Colon (tissue), 2 donors: Measurements from ENCODE around the gene AGXT.
"Not testable (repeated sequence)": the region's sequence is repeated elsewhere in the genome, so short reads cannot be mapped to it uniquely, and the experiment has no call there.

ENCODE experiments used
- FAIRE-seq: peaks from 2 replicates; lab custom pipeline; 2012; peaks lifted over from hg19 to GRCh38; lab: Jason Lieb, UNC
- donor health status: control.
- donor health status: control.

AGXT gene

DNA sequence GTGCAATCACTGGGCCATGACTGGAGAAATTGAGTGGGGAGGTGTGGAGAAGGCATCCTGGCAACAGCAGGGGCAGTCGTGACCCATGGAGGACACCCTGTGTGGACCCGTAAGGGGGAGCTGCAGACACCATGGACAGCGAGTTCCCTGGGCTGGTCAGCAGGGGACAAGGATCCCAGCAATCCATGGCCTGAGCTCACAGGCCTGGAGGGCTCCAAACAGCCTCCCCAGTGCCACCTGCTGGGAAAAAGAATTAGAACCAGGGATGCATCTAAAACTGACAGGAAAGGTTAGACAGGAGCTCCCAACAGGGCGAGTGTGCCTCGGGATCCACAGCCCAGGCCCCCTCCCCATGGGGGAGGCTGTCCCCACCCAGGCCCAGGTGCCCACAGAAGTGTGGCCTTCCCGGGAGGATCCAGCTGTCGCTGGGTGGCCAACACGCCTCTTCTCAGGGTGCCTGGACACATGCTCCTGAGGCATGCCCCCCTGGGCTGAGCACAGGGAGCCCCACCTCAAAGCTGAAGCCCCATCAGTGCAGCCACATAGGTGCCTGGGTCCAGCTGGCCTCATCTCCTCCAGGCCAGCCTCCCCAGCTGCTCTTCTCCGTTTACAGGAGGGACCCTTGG, 28.1 kb upstream of the AGXT start:
- no peak for FAIRE-seq

DNA sequence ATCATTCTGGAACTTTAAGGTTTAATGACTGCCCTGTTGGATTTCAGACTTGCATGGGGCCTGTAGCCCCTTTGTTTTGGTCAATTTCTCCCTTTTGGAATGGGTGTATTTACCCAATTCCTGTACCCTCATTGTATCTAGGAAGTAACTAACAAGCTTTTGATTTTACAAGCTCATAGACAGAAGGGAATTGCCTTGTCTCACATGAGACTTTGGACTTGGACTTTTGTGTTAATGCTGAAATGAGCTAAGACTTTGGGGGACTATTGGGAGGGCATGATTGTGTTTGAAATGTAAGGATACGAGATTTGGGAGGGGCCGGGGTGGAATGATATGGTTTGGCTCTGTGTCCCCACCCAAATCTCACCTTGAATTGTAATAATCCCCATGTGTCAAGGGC, 22.3 kb upstream of the AGXT start:
- not testable (repeated sequence) for FAIRE-seq

DNA sequence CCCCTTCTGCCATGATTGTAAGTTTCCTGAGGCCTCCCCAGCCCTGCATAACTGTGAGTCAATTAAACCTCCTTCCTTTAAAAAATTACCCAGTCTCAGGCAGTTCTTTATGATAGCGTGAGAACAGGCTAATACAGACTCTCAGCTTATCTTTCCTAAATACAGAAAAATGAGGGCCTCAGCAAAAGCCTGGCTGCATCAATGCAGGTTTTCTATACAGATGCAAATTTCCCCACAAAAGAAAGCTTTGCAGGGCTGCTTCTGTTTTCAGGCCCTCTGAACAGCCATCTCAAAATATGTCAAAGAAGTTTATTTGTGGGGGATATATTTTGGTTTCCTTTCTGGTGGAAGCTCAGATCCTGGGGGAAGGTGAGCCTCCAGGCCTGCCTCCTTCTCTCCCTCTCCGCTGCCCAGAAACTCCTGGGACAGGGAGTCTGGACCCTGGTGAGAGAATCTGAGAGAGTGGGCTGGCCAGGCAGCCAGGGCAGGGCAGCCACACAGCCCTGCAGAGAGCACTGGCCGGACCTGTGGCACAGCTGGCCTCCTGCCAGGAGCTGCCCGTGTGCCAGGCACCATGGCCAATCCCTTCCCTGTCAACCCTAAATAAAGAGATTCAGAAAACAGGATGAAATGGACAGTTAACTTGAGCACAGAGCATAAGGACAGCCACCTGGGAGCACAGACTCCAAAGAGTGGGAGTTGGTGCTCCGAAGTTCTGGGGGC, 21.6 kb upstream of the AGXT start:
- no peak for FAIRE-seq

DNA sequence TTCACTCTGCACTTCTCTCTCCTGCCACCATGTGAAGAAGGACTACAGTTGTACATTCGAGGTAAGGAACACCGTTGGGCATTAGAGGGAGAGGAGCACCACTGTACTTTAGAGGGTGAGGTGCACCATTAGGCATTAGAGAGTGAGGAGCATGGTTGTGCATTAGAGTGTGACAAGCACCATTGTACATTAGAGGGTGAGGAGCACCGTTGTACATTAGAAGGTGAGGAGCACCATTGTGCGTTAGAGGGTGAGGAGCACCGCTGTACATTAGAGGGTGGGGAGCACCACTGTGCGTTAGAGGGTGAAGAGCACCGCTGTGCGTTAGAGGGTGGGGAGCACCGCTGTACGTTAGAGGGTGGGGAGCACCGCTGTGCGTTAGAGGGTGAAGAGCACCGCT, 20.8 kb upstream of the AGXT start:
- no peak for FAIRE-seq

DNA sequence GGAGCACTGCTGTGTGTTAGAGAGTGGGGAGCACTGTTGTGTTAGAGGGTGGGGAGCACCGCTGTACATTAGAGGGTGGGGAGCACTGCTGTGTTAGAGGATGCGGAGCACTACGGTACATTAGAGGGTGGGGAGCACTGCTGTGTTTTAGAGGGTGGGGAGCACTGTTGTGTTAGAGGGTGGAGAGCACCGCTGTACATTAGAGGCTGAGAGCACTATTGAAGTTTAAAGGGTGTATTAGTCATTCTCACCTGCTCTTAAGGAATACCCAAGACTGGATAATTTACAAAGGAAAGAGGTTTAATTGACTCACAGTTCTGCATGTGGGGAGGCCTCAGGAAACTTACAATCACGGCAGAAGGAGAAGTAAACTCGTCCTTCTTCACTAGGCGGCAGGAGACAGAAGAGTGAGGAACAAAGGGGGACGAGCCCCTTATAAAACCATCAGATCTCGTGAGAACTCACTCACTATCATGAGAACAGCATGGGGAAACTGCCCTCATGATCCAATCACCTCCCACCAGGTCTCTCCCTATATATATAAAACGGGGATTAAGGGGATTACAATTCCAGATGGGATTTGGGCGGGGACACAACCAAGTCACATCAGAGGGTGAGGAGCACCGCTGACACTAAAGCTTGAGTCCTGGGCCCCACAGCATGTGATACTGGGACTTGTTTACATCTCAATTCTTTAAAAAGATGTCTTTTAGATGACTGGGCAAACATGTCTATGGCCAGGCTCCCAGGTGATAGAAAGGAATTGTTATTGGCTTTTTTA, 19.5 kb upstream of the AGXT start:
- no peak for FAIRE-seq

DNA sequence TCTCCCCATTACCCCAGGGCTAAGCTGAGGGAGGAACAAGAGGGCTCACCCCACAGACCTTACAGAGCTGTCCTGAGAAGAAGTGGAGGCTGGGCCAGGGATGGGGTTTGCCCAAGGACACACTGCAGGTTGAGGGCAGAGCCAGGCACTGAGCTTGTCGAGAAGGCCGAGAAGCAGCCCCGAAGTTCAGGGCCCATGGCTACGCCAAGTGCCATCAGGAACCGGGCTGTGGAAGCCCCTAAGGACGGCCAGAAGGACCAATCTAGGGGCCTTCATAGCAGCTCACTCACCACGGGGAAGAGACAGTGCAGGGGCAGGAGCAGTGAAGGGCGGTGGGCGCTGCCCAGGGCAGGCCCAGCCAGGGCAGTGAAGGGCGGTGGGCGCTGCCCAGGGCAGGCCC, 18.6 kb upstream of the AGXT start:
- no peak for FAIRE-seq

DNA sequence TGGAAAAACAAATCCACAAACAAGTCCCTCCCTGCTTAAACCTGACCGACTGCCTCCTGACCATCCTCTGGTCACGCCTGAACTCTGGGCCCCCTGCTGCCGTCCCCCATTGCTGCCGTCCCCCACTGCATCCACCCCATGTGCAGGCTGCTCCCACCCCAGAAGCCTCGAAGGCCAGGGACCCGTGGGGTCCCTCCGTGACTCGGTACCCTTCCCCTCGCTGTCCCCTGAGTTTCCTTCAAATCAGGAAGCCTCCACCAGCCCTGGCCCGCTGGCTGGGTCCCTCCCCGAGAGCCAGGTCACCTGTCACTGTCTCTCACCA, 17.9 kb upstream of the AGXT start:
- no peak for FAIRE-seq

DNA sequence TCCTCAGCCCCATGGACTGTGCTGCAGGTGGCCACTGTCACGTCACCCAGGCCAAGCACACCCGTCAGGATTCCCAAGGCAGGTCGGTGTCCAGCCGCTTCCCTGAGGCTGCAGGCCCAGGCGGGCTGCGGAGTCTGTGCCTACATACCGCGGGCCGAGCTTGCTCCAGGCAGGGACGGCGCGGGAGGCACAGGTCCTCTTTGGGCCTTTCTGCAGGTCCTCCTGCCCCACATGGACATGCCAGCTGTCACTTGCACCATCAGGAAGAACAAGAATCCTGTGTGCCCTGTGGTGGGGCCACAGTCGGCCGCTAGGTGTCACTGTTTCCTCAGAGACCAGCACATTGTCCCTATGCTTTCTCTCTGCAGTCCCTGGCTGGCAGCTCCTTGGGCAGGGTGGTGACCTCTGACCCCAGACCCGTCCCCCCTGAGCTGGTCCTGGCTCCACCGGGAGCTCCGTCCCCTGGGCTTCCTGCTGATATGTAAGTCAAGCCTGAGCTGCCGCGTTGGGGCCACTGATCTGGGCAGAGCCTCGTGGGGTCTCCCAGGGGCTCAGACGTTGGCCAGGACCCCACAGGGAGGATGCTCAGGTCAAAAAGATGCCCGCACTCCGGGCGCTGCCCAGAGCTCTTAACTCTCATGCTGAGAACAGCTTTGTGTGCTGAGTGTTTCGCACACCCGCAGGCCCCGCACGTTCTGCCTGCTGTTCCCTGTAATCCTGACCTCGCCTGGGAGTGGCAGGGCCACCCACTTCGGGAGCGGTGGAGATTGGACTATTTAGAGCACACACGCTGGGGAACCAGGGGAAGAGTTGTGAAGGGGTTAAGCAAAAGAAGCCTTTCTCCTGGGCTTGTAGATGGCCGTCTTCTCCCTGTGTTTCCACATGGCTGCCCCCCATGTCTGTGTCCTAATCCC, 17.3 kb upstream of the AGXT start:
- FAIRE-seq = no peak

DNA sequence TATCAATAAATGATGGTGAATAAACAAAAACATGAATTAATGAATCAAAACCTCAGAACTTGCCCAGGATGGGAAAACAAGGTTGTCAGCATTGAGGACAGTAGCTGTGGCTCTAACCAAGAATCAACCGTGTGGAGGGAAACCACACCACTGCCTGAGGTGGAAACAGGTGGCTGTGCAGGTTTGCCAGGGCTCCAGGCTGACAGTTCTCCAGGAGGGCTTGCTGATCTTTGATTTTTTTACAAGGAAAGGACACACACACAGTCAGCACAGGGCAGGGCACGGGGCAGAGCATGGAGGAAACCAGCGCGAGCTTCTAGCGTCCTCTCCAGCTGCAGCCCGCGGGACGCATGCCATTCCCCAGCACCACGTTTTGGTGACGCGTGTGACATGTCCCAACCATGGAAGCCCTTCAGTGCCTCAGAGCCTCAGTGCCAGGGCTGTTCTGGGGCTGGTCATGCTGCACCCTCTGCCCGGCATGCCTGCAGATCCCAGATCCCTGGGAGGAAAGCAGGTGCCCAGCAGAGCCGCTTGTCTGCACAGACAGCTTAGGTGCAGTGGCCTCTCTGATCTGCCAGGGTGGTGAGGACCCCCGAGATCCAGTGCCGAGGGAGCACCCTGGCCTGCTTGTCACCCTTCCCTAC, 15.8 kb upstream of the AGXT start:
- no peak for FAIRE-seq

DNA sequence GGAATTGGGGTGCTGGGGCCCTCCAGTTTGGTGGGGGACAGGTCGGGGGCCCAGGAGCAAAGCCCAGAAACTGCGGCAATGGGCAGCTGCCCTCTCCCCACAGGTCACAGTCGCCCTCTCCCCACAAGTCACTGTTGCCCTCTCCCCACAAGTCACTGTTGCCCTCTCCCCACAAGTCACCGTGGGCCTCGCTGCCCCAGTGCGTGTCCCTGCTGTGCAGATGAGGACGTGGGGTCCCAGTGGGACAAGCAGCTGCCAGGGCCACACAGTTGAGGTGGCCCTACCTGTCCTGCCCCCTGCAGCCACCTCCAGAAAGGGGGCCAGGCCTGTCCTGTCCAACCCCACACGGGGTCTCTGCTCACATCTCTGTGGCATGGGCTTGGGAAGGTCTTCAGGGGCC, 13.0 kb upstream of the AGXT start:
- FAIRE-seq = no peak

DNA sequence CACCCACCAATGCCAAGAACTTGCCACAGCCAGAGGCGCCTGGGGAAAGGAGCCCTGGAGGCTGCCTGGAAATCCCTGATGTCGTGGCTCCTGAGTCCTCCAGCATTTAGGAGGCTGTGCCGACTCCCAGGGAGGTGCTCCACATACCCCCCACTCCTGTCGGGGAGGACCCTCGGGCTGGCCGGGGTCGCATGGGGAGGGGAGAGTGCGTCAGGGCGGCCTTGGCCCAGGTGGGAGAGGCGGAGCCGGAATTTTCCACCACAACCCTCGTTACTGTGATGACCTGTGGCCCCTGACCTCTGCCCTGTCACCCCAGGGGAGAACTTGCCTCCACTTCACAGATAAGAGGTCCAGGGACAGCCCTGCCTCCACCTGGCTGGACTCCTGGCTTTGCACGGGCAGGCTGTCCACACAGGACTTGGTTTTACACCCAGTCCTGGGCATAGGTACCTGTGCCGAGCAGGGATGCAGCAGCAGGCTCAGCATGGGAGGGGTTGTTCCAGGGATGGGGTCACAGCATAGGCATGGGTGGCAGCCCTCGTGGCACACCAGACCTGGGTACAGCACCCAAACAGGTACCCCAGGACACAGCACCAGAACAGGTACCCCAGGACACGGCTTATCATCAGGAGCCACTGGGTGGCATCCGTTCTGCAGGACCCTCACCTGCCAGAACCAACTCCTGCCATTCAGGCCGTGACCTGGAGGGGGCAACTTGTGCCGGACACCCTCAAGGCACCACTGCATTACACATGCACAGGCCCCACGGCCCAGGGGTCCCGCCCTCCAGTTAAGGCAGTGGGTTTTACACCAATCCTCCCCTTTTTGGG, 12.3 kb upstream of the AGXT start:
- FAIRE-seq = no peak

DNA sequence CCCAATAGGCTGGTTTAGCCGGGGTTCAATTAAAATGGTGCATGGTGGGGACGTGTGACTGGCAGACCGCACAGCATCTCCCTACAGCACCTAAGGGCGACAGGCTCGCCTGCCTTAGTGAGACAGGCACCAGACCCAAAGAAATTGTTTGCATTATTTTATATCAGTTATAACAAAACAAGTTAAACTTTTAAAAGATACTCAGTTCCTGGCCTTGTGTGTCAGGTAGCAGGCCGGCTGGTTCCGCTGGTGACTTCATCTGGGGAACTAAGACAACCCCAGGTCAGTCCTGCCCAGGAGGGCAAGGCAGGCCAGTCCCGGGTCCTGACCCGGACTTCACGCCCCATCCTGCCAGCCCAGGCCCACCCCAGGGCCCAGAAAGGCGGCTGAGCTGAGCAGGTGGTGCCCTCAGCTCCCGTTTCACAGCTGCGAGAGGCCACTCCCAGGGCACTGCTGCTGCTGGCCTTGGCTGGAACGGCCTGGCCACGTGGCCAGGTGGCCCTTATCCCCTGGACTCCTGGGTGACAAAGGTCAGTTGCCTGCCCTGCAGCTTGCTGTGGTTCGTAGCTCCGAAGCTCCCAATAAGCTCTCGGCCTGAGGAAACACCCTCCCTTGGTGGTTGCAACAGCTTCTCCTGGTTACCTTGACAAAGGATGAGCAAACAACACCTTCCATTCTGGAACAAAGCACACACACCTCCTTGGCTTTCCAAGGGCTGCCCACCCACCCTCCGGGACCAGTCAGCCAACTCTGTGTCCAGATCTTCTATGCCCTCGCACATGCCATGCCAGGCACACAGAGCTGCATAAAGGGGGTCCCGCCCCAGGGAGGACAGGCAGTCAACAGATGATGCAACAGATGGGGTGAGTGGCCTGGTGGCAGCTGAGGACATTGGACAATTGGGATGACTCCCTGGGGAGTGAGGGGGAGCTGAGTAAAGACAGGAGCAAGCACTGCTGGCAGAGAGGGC, 11.3 kb upstream of the AGXT start:
- FAIRE-seq = no peak

DNA sequence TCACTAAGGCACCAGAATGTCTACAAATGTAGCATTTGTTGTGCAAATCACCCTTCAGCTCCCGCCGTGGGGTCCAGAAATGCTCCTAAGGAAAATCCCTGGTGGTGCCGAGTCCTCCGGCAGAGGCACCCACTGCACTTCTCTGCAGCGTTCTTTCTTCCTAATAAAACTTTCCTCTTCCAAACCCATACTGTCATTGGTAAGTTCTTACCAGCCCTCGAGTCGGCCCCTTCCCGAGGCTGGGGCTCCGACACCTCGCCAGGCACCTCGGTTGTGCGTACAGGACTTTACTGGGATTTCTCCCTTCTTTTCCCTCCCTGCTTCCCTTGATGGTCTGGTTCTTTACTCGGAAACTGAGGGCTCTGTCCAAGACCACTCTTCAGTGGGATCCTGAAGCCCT, 10.3 kb upstream of the AGXT start:
- FAIRE-seq = no peak

DNA sequence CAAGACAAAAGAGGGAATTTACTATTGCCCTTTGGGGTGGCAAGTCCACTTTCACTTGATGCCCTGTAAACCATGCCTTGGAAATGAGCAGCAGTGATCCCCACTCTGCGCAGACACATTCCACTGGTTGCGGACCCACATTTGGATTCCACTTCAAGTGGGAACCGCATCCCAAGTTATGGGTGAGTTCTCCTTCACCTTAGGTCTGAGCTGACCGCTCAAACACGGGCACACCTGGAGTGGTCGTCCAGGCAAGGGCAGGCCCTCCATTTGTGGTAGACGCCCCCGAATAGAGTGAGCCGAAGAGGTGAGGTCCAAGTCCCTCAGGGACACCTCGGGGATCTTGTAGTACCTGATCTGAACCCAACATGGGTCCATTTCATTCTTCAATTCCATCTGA, 9.8 kb upstream of the AGXT start:
- no peak for FAIRE-seq

DNA sequence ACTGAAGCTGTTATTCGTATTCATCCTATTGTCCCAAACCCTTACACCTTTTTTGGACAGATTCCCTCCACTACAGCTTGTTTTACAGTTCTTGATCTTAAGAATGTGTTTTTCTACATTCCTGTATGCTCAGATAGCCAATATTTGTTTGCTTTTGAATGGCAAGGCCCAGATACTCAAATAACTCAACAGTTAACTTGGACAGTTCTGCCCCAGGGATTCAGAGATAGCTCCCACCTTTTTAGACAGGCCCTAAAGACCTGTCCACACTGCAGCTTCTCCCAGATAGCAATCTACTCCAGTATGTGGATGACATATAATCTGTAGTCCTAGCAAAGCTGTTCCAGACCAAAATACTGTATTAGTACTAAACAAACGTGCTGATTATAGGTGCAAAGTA, 7.1 kb upstream of the AGXT start:
- no peak for FAIRE-seq

DNA sequence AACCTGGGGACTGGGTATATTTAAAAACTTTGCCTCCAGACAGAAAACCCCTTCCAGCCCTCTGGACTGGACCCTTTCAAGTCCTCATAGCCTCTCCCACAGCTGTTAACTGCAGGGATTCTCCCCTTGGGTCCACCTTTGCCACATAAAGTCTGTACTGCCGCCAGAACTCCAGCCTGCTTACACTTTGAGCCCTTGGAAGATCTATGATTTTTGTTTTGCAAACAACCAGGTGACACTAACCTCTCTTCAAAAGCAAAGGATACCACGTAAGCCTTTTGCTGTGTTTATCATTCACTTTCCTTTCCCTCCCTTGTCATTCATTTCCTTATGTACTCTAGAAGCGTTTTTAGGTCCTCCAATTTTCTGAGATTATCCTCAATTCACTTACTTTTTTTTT, 4.1 kb upstream of the AGXT start:
- FAIRE-seq = no peak

DNA sequence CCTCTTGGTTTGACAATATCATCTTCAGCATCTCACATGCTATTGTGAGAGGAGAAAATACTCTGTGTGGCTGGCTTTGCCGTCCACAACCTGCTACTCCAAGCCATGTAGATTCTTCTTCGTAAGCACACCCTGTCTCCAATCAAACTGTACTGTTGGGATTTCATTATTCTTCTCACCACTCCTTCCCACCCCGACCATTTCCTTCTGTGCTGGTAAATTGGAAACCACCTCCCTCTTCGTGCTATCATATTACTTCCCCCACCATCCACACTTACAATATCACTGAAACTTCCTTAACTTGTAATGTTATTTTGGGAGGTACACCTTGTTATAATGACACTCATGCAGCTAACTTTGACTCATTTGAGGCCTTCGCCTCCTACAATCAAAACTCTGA, 3.2 kb upstream of the AGXT start:
- FAIRE-seq = no peak

DNA sequence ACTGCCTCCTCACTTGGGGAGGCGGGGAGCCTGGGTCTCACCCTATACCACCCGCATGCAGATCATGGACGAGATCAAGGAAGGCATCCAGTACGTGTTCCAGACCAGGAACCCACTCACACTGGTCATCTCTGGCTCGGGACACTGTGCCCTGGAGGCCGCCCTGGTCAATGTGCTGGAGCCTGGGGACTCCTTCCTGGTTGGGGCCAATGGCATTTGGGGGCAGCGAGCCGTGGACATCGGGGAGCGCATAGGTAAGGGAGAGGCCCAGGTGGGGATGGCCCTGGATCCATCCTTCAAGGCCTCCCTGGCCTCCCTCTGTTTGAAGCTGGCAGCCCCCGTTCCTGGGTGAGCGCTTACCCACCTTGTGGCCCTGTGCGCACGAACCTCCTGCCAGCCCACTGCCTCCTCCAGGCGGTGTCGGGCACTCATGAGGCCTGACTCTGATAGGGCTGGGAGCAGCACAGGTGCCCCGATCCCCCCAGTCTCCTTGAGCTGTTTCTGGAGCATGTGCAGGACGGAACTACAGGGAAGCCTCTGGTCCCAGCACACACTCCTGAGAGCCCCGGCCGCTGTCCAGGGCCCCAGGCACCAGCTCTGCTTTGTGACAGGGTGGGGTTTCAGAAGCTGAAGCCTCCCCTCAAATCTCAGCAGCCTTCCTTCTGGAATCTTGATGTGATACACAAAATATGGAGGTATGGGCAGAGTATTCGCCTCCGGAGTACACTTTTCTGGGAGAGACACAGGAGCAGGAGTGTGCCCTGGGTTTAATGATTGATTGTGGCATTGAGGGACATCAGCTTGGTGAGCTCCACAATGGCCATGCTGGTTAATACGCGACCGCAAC, 708 bp downstream of the AGXT start:
- FAIRE-seq = no peak
